HEK293 (cell line): ENCODE measurements around the gene VCL.

Experiments
- CTCF ChIA-PET: fragments of 350-600 bp; formaldehyde crosslinking; extraction: SDS; loops from one replicate; lab custom pipeline; 2021; ENCODE audit warnings: antibody characterized with exemption; lab: Yijun Ruan, JAX
- POLR2A ChIA-PET: fragments of 300-600 bp; formaldehyde crosslinking; extraction: SDS; loops from one replicate; lab custom pipeline; 2020; ENCODE audit warnings: antibody characterized with exemption, inconsistent platforms; lab: Yijun Ruan, JAX
- H3K27ac ChIP-seq: fragments of 200-500 bp; sonication (Bioruptor generic); 2 replicates; pipeline ENCODE4 v1.5.1; 2014; ENCODE audit warnings: low read depth, low read length, control low read depth, inconsistent platforms; ENCODE audit errors: extremely low read depth
- H3K36me3 ChIP-seq, 2 experiments: fragments of 200-500 bp in 1 of 2; sonication (Bioruptor generic) in 1 of 2; 1 replicate in 1 of 2; 2 replicates in 1 of 2; pipeline ENCODE4 v1.5.1; 2014 to 2017; ENCODE audit warnings: inconsistent platforms in 2 of 2, low read length in 2 of 2; ENCODE audit not compliant: control insufficient read depth in 2 of 2, insufficient read depth in 1 of 2
- H3K4me1 ChIP-seq: fragments of 200-500 bp; sonication (Bioruptor generic); 2 replicates; pipeline ENCODE4 v1.5.1; 2014; ENCODE audit warnings: mild to moderate bottlenecking, low read length, inconsistent platforms; ENCODE audit not compliant: control insufficient read depth, insufficient read depth
- H3K4me3 ChIP-seq: 2 replicates; pipeline ENCODE4 v1.5.1; 2011; ENCODE audit warnings: low read depth, mild to moderate bottlenecking, control low read depth, low read length, moderate library complexity
- H3K9me3 ChIP-seq: fragments of 200-500 bp; sonication (Bioruptor generic); 2 replicates; pipeline ENCODE4 v1.5.1; 2014; ENCODE audit warnings: low read depth, low read length, inconsistent platforms; ENCODE audit not compliant: control insufficient read depth, insufficient read depth
- AEBP2 ChIP-seq: fragments of 450-650 bp; formaldehyde crosslinking; IDR thresholded peaks from 2 replicates; pipeline ENCODE4 v1.5.1; 2016; ENCODE audit warnings: missing biosample characterization, missing genetic modification characterization, borderline replicate concordance
- GLIS1 ChIP-seq: fragments of 450-650 bp; formaldehyde crosslinking; IDR thresholded peaks from 2 replicates; pipeline ENCODE4 v1.5.1; 2016; ENCODE audit warnings: missing biosample characterization, missing genetic modification characterization
- KLF10 ChIP-seq: fragments of 450-650 bp; IDR thresholded peaks from 2 replicates; pipeline ENCODE4 v1.5.1; 2018; ENCODE audit warnings: missing biosample characterization, mild to moderate bottlenecking, missing genetic modification characterization
- PBX3 ChIP-seq: sonication (generic); formaldehyde crosslinking; IDR thresholded peaks from 2 replicates; pipeline ENCODE4 v1.8.1; 2022; ENCODE audit warnings: mild to moderate bottlenecking, moderate library complexity, missing genetic modification reagents
- ZEB2 ChIP-seq: fragments of 450-650 bp; formaldehyde crosslinking; IDR thresholded peaks from 2 replicates; pipeline ENCODE4 v1.5.1; 2016; ENCODE audit warnings: missing biosample characterization, missing genetic modification characterization
- ZFP41 ChIP-seq: fragments of 450-650 bp; formaldehyde crosslinking; IDR thresholded peaks from 2 replicates; pipeline ENCODE4 v1.5.1; 2016; ENCODE audit warnings: missing biosample characterization, missing genetic modification characterization, borderline replicate concordance
- ZFP69B ChIP-seq: fragments of 450-650 bp; formaldehyde crosslinking; IDR thresholded peaks from 2 replicates; pipeline ENCODE4 v1.5.1; 2016; ENCODE audit warnings: missing biosample characterization, missing genetic modification characterization
- ZNF10 ChIP-seq: fragments of 450-650 bp; formaldehyde crosslinking; IDR thresholded peaks from 2 replicates; pipeline ENCODE4 v1.5.1; 2017; ENCODE audit warnings: missing biosample characterization, missing genetic modification characterization
- ZNF16 ChIP-seq: fragments of 450-650 bp; formaldehyde crosslinking; IDR thresholded peaks from 2 replicates; pipeline ENCODE4 v1.5.1; 2016; ENCODE audit warnings: low read depth, missing biosample characterization, missing genetic modification characterization
- ZNF223 ChIP-seq: fragments of 450-650 bp; formaldehyde crosslinking; IDR thresholded peaks from 2 replicates; pipeline ENCODE4 v1.5.1; 2016; ENCODE audit warnings: missing biosample characterization, missing genetic modification characterization
- ZNF302 ChIP-seq: fragments of 450-650 bp; formaldehyde crosslinking; IDR thresholded peaks from 2 replicates; pipeline ENCODE4 v1.5.1; 2016; ENCODE audit warnings: missing biosample characterization, missing genetic modification characterization, low read depth
- ZNF335 ChIP-seq: fragments of 450-650 bp; formaldehyde crosslinking; conservative IDR thresholded peaks from 2 replicates; pipeline ENCODE4 v1.5.1; 2016; ENCODE audit warnings: missing biosample characterization, missing genetic modification characterization
- ZNF37A ChIP-seq: fragments of 450-650 bp; IDR thresholded peaks from 2 replicates; pipeline ENCODE4 v1.5.1; 2018; ENCODE audit warnings: missing biosample characterization, missing genetic modification characterization
- ZNF423 ChIP-seq: fragments of 450-650 bp; formaldehyde crosslinking; IDR thresholded peaks from 2 replicates; pipeline ENCODE4 v1.5.1; 2016; ENCODE audit warnings: missing biosample characterization, missing genetic modification characterization
- ZNF501 ChIP-seq: fragments of 450-650 bp; formaldehyde crosslinking; IDR thresholded peaks from 2 replicates; pipeline ENCODE4 v1.5.1; 2016; ENCODE audit warnings: missing biosample characterization, missing genetic modification characterization
- ZNF548 ChIP-seq: fragments of 450-650 bp; formaldehyde crosslinking; IDR thresholded peaks from 2 replicates; pipeline ENCODE4 v1.5.1; 2016; ENCODE audit warnings: missing biosample characterization, missing genetic modification characterization
- ZNF596 ChIP-seq: fragments of 450-650 bp; IDR thresholded peaks from 2 replicates; pipeline ENCODE4 v1.5.0; 2018; ENCODE audit warnings: missing biosample characterization, mild to moderate bottlenecking, missing genetic modification characterization, moderate library complexity
- ZNF701 ChIP-seq: fragments of 450-650 bp; formaldehyde crosslinking; IDR thresholded peaks from 2 replicates; pipeline ENCODE4 v1.5.1; 2016; ENCODE audit warnings: missing biosample characterization, missing genetic modification characterization

VCL gene

GRCh38 chr10:74088722-74089121 is 90.8 kb downstream of the VCL start:
- H3K4me1 ChIP-seq: no peaks in the 10 kb centered on the region
- POLR2A ChIA-PET: no interaction called here
- no peak for TF ChIP-seq ZFP69B (tag by site-specific recombination)
- no peak for TF ChIP-seq ZNF596
- no peak for TF ChIP-seq ZFP41 (tag by site-specific recombination)
- TF ChIP-seq ZNF223 (tag by site-specific recombination): no peak
- no peak for TF ChIP-seq ZNF335 (tag by site-specific recombination)
- no peak for TF ChIP-seq ZNF10
- no peak for TF ChIP-seq ZNF548 (tag by site-specific recombination)
- TF ChIP-seq ZNF423 (tag by site-specific recombination): no peak
- H3K36me3 ChIP-seq: peaks cover 20 to 62% of the 10 kb centered on the region in 2 experiments; a peak in 2 of 3 replicates
- no peak overlapping the region for H3K27ac ChIP-seq
- H3K4me3 ChIP-seq: no peak overlapping the region
- CTCF ChIA-PET: interaction anchor here (5.6 kb wide), 1 partner anchor 7 kb away, joined by 25 read pairs; no protein-coding TSS in a partner anchor
- no peaks in the 10 kb centered on the region for H3K9me3 ChIP-seq

GRCh38 chr10:74092372-74092771 is 94.5 kb downstream of the VCL start:
- no peak overlapping the region for H3K27ac ChIP-seq
- H3K36me3 ChIP-seq: peaks cover 31 to 78% of the 10 kb centered on the region in 2 experiments
- no peaks in the 10 kb centered on the region for H3K9me3 ChIP-seq
- POLR2A ChIA-PET: no interaction called here
- H3K4me1 ChIP-seq: no peaks in the 10 kb centered on the region
- TF ChIP-seq KLF10 (no peak), ZNF701 (no peak), ZNF501 (no peak), ZNF302 (tag by site-specific recombination) (no peak)
- TF ChIP-seq, all 188 proteins: peak for 0
- CTCF ChIA-PET: interaction anchor here (0.6 to 5.6 kb wide), 6 partner anchors 11 to 213 kb away, joined by 3 to 25 read pairs (median 4); no protein-coding TSS in a partner anchor
- H3K4me3 ChIP-seq: no peak overlapping the region

GRCh38 chr10:74093530-74094164 is 95.7 kb downstream of the VCL start:
- Histone ChIP-seq H3K4me3 (no peak overlapping the region), H3K9me3 (no peaks in the 10 kb centered on the region), H3K4me1 (no peaks in the 10 kb centered on the region), H3K36me3 (peaks cover 31 to 89% of the 10 kb centered on the region in 2 experiments), H3K27ac (no peak overlapping the region)
- TF ChIP-seq ZEB2: peak; percentile 48; the same call in 1 of the 2 replicates
- no peak for TF ChIP-seq ZNF16 (tag by site-specific recombination)
- peak; percentile 74 for TF ChIP-seq GLIS1 (tag by site-specific recombination)
- POLR2A ChIA-PET: no interaction called here
- CTCF ChIA-PET: interaction anchor here (0.6 to 5.6 kb wide), 2 partner anchors 12 to 298 kb away, joined by 6 to 25 read pairs; no protein-coding TSS in a partner anchor

- Histone ChIP-seq H3K4me1 (no peaks in the 10 kb centered on the region), H3K9me3 (no peaks in the 10 kb centered on the region), H3K36me3 (peaks cover 31 to 89% of the 10 kb centered on the region in 2 experiments), H3K27ac (no peak overlapping the region), H3K4me3 (no peak overlapping the region)
- ChIA-PET POLR2A (no interaction called here), CTCF (interaction anchor here (0.6 to 1.1 kb wide), 4 partner anchors 15 to 140 kb away, joined by 3 read pairs; no protein-coding TSS in a partner anchor)
- TF ChIP-seq AEBP2: no peak
- TF ChIP-seq KLF10: no peak
- no peak for TF ChIP-seq PBX3 (CRISPR knock-in tag)
- TF ChIP-seq ZNF37A (tag by site-specific recombination): no peak
Measured at GRCh38 chr10:74094231-74094630, 96.3 kb downstream of the VCL start.
